Eye (tissue), 1 donor: ENCODE measurements around the gene NPIPA1.
"Not testable (repeated sequence)": the region's sequence is repeated elsewhere in the genome, so short reads cannot be mapped to it uniquely, and the experiment has no call there.

ENCODE experiments used
- DNase-seq: peaks from one replicate; pipeline ENCODE4 v3.0.0-alpha.2; 2015

Gene NPIPA1

DNA sequence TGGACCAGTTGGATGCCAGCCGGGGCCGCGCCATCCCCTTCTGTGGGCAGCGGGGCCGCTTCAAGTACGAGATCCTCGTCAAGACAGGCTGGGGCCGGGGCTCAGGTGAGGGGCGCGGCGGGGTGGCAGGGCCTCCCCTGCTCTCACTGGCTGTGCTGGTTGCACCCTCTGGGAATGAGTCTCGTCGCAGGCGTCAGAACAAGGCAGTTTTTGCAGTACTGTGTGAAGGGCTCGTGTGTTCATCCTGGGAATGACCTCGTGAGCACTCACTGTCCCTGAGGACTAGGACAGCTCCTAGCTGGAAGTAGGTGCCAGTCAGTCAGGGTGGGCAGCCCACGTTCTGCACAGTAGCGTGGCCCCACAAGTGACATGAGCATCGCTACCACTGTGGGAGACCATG is 6.3 kb upstream of the NPIPA1 start:
- not testable (repeated sequence) for DNase-seq

DNA sequence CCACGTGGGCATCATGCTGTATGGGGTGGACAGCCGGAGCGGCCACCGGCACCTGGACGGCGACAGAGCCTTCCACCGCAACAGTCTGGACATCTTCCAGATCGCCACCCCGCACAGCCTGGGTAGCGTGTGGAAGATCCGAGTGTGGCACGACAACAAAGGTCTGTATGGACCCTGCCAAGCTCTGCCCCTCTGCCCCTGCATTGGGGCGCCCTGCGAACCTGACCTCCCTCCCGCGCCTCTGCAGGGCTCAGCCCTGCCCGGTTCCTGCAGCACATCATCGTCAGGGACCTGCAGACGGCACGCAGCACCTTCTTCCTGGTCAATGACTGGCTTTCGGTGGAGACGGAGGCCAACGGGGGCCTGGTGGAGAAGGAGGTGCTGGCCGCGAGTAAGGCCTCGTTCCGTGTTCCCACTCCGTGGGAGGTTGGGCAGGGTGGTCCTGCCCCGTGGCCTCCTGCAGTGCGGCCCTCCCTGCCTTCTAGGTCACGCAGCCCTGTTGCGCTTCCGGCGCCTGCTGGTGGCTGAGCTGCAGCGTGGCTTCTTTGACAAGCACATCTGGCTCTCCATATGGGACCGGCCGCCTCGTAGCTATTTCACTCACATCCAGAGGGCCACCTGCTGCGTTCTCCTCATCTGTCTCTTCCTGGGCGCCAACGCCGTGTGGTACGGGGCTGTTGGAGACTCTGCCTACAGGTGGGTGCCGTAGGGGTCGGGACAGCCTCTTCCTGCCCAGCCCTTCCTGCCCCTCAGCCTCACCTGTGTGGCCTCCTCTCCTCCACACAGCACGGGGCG is 4.5 kb upstream of the NPIPA1 start:
- not testable (repeated sequence) for DNase-seq

DNA sequence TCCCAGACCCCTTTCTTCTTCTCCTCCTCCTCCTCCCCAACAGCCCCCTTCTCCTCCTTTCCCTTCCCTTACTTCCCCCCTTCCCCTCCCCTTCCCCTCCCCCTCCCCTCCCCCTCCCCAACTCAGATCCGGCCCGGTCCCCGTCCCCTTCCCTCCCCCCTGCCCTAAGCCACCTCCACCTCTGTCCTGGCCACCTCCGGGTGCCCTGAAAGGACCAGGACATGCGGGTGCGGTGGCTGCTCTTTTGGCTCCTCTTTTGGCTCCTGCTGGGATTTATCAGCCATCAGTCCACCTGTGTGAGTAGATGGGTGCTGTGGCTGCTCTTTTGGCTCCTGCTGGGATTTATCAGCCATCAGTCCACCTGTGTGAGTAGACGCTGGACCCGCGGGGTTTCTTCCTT is 751 bp downstream of the NPIPA1 start:
- DNase-seq, result not testable (repeated sequence)

DNA sequence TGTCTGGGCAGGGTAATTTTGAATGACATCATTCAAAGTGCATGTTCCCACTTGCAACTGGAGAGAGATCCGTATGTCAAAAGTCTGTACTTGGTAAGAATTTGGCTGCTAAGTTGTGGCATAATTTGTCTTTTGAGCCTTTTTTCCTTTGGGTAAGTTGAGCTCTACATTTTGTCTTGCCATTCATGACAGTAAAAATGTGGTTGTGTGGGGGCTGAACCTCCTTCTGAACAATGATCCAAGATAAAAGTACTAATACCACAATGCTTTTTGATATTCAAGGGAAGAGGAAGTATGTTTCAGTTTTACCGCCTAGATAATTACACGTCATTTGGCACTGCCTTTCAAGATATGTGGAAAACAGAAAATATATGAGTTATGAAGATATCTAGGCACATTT is 5.4 kb downstream of the NPIPA1 start:
- not testable (repeated sequence) for DNase-seq

DNA sequence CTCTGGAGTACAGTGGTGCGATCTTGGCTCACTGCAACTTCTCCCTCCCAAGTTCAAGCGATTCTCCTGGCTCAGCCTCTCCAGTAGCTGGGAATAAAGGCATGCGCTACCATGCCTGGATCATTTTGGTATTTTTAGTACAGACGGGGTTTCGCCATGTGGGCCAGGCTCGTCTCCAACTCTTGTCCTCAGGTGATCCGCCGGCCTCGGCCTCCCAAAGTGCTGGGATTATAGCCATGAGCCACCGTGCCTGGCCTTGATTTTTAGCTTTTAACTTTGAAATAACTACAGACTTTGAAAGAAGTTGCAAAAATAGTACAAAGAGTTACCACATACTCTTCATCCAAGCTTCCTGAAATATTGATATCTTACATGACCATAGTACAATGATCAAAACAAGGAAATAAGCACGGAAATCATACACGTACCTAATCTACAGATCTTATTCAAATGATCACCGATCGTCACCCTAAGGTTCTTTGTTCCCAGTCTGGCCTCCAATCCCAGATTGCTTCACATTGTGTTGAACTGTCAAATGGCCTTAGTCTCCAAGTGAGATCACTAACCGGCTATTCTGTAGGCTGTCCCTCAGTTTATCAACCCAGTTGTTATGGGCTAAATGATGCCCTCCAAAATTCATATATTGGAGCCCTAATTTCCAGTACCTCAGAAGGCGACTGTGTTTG is 18.4 kb downstream of the NPIPA1 start:
- no peak for DNase-seq

DNA sequence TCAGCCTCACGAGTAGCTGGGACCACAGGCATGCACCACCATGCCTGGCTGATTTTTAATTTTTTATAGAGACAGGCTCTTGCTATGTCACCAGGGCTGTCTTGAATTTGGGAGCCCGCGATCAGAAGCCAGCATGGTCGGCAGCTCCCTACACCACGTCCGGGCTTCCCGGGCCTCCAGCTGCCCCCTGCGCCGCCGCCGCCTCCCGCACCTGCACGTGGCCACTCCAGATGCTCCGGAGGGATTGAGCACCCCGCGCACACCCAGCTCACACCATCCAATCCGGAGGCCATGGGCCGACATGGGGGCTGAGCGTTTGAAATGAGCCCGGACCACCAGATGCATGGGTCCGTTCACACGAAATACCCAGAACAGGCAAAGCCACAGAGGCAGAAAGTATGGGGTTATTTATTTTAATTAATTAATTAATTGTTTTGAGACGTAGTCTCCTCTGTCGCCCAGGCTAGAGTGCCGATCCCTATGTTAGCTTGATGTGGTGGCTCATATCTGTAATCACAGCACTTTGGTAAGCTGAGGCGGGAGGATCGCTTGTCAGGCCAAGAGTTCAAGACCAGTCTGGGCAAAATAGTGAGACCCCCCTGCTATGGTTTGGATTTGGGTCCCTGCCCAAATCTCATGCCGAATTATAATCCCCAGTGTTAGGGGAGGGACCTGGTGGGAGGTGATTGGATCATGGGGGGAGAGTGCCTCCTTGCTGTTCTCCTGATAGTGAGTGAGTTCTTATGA is 20.5 kb downstream of the NPIPA1 start:
- DNase-seq, result no peak

DNA sequence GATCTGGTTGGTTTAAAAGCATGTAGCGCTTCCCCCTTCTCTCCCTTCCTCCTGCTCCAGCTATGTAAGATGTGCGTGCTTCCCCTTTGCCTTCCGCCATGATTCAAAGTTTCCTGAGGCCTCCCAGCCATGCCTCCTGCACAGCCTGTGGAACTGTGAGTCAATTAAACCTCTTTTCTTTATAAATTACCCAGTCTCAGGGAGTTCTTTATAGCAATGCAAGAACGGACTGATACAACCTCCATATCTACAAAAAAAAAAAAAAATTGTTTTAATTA is 21.0 kb downstream of the NPIPA1 start:
- no peak for DNase-seq

DNA sequence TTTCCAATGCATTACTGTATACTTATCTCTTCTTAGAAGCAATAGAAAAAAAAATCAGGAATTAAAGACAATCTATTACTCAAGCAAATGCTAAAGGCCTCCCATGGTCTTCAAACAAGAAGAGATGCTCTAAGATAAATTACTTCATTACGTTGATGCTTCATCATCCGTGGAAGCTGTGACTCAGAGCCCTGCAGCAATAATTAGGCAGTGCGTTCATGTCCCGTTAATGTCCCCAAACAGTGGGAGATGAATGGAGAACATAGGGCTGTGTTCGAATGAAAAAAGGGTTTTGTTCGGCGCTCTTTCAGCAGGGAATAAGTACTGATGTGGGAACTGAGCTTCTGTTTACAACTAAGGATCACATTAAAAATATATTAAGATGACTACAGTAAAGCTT is 21.7 kb downstream of the NPIPA1 start:
- DNase-seq, result peak; percentile 44

DNA sequence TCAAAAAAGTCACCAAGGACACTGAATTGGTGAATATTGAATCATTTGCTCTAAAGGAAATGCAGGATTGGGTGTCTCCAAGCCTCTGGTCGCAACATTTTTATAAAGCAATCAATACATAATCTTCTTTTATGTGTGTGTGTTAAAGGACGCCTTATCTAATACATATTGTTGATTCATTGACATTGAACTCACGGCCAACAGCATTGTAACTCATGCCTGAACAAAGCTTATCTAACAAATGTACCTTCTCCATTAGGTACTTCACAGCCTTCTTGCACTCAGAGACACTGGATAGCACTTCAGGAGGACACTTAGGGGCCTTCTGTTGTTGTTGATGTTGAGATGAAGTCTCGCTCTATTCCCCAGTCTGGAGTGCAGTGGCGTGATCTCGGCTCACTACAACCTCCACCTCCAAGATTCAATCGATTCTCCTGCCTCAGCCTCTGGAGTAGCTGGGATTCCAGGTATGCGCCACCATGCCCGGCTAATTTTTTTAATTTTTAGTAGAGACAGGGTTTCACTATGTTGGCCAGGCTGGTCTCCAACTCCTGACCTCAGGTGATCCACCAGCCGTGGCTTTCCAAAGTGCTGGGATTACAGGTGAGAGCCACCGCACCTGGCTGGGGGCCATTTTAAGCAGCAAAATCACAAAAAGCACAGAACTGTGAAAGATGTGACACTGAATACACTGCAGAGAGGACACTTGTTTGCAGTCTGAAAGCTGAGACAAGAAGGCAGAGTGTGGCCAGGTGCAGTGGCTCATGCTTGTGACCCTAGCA is 24.4 kb downstream of the NPIPA1 start:
- DNase-seq, result no peak

DNA sequence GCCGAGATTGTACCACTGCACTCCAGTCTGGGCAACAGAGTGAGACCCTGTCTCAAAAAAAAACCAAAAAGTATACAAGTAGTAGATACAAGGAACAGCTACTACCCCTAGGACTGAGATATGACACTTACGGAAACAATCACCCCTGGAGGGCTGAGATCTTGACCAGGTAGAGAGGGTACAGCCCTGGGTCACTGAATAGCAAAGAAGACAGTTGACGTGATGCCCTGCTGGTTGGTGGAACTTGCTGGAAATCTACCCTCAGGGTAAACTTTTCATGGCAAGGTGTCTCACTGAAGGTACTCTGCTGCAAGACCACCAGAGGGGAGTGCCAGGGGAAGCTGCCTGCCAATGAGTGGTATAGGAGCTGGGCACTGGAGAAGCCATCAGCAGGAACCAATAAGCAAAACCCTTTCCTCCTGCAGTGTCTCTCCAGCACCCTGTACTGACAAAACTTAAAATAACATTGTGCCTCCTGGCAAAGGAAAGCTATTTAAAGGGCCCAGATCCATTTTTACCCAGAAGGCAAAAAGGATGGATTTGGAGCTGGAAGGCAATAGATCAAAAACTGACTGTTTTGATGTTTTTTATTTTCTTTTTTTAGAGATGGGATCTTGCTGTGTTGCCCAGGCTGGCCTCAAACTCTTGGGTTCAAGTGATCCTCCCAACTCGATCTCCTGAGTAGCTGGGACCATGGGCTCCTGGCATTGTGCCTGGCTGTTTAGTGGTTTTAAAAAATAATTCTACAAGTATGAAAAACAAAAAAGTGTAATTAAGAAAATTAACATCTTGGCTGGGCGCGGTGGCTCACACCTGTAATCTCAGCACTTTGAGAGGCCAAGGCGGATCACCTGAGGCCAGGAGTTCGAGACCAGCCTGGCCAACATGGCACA is 26.3 kb downstream of the NPIPA1 start:
- no peak for DNase-seq

DNA sequence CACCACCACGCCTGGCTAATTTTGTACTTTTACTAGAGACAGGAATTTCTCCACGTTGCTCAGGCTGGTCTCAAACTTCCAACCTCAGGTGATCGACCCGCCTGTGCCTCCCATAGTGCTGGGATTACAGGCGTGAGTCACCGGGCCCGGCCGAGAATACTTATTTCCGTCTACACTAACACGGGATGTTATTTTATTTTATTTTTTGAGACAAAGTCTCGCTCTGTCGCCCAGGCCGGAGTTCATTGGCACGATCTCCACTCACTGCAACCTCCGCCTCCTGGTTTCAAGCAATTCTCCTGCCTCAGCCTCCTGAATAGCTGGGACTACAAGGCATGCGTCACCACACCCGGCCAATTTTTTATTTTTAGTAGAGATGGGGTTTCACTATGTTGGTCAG is 28.1 kb downstream of the NPIPA1 start:
- DNase-seq, result no peak

DNA sequence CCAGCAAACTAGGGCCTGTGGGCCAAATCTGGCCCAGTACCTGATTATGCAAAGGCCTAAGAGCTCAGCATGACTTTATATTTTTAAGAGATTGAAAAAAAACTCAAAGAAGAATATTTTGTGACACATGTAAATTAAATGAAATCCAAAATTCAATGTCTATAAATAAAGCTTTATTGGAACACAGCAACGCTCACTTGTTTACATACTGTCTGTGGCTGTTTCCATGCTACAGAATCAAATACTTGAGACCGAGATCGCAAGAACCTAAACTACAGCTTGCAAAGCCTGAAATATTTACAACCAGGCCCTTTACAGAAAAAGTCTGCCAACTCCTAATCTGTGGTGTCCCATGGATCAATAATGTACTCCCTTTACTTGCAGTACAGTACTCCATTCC is 32.6 kb downstream of the NPIPA1 start:
- DNase-seq, result not testable (repeated sequence)

DNA sequence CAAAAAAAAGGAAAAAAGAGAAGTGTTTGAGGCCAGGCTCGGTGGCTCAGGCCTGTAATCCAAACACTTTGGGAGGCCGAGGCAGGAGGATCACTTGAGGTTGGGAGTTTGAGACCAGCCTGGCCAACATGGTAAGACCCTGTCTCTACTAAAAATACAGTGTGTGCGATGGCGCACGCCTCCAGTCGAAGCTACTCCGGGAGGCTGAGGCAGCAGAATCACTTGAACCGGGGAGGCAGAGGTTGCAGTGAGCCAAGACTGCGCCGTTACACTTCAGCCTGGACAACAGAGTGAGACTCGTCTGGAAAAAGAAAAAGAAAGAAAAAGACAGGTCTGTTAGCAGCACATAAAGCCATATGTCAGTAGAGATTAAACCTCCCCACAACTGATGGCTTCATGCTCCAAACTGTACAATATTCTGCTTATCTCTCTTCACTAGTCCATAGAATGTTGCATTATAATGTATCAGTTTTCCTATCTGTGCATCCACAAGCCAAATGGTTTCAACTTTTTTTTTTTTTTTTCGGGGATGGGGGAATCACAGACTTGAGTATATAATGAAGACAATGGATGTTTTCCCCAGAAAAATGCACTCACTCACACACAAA is 34.5 kb downstream of the NPIPA1 start:
- not testable (repeated sequence) for DNase-seq

DNA sequence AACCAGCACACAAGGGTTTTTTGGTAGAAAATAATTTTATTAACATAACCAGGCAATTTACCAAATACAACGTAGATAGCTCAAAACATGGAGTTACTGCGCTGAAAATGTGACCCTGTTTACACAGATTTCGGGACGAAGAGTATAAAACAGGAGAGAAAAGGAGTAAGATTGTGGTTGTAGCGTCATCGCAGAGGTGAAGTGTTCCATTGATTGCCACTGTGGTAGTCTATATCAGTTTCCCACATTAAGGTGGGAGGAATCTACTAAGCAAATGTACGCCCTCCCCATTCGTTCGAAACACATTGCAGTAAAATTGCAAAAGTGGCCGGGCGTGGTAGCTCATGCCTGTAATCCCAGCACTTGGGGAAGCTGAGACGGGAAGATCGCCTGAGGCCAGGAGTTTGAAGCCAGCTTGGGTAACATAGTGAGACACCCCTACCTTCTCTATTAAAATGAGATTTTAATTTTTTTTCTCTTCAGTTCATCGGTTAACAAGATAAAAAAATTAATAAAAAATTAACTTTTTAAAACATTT is 36.6 kb downstream of the NPIPA1 start:
- DNase-seq, result not testable (repeated sequence)

DNA sequence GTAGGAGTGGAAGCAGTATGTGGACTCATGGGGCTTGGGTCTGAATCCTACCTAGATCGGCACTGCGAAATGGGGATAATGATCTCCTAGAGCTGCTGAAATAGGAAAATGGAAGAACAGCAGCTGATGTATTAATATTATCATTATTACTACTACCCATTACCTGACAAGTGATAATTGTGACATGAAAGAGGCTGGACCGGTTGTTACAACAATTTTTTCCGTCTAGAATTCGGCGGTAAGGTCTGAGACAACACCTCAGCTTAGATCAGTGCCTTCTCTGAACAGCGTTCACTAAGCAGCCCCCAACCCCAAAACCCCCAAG is 37.0 kb downstream of the NPIPA1 start:
- peak; percentile 89 for DNase-seq

DNA sequence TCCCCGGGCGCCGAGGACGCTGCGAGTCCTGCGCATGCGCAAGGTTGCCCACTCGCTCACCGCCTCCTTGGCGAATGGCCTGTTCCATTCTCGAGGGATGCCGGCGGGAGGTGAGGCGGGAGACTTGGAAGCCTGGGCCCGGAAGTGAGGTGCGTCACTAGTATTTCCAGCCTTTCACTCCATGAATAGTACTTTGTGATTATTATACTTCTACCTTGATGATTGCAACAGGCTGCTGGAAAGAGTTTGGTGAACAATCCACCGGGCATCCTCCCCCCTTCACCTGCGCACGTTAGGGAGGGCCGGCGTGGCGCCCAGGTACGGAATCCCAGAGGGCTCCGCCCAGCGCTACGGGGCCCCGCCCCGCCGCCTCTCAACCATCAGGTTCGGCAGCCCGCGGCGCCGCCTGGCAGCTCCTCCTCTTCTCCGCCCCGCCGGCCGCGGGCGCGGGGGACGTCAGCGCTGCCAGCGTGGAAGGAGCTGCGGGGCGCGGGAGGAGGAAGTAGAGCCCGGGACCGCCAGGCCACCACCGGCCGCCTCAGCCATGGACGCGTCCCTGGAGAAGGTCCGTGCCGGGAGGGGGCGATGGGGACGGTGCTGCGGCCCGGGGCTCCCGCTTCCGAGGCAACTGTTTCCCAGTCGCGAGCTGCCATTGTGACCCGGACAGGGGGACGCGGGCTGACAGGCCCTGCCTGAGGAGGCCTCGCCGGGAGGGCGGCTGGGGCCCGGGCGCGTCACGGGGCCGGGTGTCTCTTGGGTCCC is 37.6 kb downstream of the NPIPA1 start, which contains the start of gene PDXDC1:
TSS of gene PDXDC1 (plus strand) at position 371 of the 762 bp plus-strand sequence. CDS start at position 545, 174 bp downstream.
- peak; percentile 97 for DNase-seq

DNA sequence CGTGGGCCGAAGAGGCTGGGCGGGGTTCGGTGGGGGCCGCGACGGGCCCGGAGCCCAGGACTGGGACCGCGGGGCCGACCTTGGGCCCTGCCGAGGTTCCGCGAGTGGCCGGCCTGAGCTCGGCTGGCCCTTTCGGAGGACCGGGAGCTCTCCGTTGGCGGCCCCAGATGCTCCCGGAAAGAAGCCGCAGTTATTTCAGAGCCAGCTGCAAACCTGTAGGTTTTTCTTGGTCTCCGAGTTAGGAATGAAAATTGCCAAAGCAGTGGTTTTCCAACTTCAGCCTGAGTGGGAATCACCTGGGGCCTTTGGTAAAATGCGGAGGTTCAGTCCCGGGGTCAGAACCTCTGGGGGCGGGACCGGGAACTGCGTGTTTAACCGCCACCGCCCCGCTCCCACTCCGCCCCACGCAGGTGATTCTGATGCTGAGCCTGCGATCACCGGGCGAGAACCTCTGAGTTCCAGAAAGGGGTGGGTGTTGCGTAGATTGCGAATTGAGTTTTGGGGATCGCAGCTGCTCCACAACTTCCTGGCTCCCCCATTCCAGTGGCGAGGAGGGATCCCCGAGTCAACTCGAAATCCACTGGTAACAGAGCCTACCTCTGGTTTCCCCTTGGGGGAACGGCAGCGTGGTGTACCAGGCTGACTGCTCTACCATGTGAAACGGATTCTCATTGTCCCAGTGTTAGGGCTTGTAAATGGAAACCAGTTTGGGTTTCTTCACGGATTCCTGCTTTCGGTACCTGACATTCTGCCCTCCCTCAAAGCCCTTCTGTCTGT is 38.4 kb downstream of the NPIPA1 start:
- DNase-seq, result peak; percentile 69

DNA sequence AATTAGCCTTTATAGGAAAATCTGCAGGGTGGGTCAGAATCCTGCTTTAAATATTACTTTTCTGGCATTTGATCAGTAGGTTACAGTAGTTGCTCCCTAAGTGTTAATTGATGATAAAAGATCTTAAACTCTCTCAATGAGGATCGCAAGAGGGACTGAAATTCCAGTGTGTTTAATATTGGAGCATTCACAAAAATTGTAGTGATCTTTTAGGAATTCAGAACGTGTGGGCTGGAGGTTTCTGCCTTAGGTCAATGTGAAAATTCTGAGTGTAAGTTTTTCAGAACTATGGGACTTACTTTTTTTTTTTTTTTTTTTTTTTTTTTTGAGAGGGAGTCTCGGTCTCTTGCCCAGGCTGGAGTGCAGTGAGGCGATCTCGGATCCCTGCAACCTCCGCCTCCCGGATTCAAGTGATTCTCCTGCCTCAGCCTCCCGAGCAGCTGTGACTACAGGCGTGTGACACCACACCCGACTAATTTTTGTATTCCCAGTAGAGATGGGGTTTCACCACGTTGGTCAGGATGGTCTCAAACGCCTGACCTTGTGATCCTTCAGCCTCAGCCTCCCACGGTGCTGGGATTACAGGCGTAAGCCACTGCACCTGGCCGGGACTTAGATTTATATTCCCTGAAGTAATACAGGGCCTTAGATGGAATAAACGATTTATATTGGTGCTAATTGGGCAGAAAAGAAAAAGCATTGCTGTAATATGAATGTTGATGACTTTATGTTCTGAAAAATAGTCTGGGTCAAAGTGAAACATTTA is 39.9 kb downstream of the NPIPA1 start:
- not testable (repeated sequence) for DNase-seq

DNA sequence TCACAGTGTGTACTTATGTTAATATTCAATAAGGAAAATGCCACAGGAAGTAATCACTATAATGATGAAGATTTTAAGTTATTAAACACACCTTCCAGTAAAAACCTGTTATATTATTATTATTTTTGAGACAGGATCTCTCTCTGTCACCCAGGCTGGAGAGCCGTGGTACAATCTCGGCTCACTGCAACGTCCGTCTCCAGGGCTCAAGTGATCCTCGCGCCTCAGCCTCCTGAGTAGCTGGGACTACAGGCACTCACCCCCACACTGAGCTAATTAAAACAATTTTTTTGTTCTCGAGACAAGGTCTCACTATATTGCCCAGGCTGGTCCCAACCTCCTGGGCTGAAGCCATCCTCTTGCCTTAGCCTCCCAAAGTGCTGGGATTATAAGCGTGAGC is 41.0 kb downstream of the NPIPA1 start:
- DNase-seq, result not testable (repeated sequence)
